Suppressor macrophage (primary cell): ENCODE results near the gene CLDN9.
A peak's percentile ranks its signal among the peaks of the same experiment; 100 is the strongest.
"Not testable (repeated sequence)": the region's sequence is repeated elsewhere in the genome, so short reads cannot be mapped to it uniquely, and the experiment has no call there.

Experiments used
- DNase-seq, 4 experiments: peaks; one replicate each; pipeline ENCODE4 v3.0.0-alpha.2; 2020 to 2022

CLDN9 gene

DNA sequence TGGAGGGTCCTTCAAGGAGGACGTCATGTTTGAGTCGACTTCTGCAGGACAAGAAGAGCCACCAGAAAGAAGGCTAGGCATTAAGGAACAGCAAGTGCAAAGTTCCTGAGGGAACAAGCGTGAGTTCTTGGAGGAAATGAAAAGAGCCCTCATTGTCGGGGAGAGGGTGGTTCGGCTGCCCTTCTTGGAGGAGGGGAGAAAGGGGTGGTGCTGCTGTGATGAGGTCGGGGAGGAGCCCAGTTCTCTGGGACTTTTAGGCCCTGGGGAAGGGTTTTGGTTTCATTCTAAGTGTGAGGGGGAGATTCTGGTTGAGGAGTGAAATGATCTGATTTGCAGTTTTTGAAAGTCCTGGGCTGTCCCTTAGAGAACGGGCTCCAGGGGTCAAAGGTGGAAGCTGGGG, 19.9 kb downstream of the CLDN9 start:
- DNase-seq = peak in 2 of 4 experiments; percentile 29 to 30

GRCh38 chr16:3035289-3035971, 22.7 kb downstream of the CLDN9 start:
- DNase-seq = no peak

GRCh38 chr16:3035972-3036725, 23.4 kb downstream of the CLDN9 start:
- DNase-seq = peak in 1 of 4 experiments; percentile 48

- no peak for DNase-seq
These were observed 24.1 kb downstream of the CLDN9 start, which contains the start of gene BICDL2 for GRCh38 chr16:3036726-3037315. TSS of gene BICDL2 (minus strand) at chr16:3036944. CDS start at chr16:3035496, 1,448 bp downstream.

DNA sequence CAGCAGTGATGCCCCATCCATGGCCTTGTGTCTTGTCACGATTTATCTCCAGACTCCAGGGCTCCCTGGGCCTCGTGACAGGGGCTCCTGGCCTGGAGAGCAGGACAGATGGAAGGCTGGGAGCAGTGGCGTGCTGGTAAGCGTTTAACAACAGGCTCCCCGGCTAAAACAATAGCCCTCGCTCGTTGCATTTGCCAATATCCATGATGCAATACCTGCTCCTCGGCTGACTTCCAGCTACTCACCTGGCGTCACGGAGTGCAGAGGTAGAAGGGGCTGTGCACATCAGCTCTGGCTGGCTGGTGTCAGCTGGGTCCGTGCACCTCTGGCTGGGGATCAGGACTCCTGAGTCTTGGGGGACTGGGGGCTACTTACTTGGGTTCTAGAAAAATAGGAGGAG, 25.5 kb downstream of the CLDN9 start:
- DNase-seq = no peak

DNA sequence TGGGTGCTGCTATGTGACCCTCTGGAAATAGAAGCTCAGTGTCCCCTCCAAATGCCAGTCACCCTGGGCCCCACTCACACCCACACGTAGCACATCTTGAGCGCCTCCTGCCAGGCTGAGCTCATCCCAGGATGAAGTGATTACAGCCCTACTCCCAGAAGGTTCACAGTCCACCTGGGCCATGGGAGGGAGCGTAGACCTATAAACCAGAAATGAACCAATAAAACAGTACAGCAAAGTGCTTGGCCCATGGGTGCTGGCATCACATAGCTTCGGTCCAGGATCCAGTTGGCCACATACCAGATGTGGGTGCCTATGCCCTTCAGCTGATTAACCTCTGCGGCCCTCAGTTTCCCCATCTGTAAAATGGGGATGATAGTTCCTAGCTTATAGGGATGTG, 26.2 kb downstream of the CLDN9 start:
- no peak for DNase-seq

- DNase-seq = no peak
These were observed 29.7 kb downstream of the CLDN9 start for GRCh38 chr16:3042376-3042775.

DNA sequence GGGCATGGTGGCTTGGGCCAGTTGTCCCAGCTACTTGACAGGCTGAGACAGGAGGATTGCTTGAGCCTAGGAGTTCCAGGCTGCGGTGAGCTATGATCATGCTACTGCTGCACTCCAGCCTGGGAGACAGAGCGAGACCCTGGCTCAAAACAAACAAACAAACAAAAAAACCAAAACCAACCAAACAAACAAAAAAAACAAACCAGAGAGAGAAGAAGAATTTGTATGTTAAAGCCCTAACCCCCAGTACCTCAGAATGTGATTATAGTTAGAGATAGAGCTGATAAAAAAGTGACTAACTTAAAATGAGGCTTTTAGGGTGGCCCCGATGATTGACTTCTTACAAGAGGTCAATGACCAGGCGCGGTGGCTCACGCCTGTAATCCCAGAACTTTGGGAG, 32.0 kb downstream of the CLDN9 start:
- no peak for DNase-seq

GRCh38 chr16:3045758-3046640, 33.3 kb downstream of the CLDN9 start, which contains the start of gene MMP25:
TSS of gene MMP25 (plus strand) at chr16:3046561. CDS start at chr16:3046918, 357 bp downstream.
- peak; percentile 59 to 88 (median 79) for DNase-seq

DNA sequence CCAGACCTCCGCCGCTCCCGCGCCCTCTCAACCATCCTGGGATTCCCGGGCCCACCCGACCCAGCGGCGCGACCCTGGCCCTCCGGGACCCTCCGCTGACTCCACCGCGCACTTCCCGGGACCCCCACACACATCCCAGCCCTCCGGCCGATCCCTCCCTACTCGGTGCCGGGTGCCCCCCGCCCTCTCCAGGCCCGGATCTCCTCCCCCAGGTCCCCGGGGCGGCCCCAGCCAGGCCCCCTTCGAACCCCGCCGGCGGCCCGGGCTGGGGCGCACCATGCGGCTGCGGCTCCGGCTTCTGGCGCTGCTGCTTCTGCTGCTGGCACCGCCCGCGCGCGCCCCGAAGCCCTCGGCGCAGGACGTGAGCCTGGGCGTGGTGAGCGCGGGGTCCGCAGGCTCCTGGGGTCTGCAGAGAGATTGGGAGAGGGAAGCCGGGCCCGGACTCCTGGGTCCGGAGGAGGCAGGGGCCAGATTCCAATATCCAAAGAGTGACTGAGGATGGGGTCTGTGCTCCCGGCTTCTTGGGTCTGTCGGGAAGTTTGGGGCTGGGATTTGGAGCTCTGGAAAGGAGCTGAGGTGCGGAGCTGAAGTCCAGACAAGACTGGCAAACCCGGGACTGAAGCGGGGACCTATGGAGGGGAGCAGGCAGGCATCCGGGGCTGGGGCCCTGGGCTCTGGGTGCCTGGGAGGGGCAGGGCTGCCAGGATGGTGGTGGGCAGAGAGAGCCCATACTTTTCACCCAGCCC, 34.1 kb downstream of the CLDN9 start:
- peak in 1 of 4 experiments; percentile 49 for DNase-seq

- DNase-seq = no peak
These were observed 34.6 kb downstream of the CLDN9 start for GRCh38 chr16:3047387-3047720.

DNA sequence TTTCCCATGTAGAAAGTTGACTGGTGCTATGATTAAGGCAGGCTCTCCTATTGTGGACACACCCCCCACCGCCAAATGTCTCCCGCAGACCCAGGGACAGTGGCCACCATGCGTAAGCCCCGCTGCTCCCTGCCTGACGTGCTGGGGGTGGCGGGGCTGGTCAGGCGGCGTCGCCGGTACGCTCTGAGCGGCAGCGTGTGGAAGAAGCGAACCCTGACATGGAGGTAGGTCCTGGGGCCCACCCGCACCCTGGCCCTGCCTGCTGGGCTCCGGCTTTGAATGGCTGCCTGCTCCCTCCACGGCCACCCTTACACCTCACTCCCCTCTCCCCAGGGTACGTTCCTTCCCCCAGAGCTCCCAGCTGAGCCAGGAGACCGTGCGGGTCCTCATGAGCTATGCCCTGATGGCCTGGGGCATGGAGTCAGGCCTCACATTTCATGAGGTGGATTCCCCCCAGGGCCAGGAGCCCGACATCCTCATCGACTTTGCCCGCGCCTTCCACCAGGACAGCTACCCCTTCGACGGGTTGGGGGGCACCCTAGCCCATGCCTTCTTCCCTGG, 37.3 kb downstream of the CLDN9 start:
- DNase-seq = no peak

DNA sequence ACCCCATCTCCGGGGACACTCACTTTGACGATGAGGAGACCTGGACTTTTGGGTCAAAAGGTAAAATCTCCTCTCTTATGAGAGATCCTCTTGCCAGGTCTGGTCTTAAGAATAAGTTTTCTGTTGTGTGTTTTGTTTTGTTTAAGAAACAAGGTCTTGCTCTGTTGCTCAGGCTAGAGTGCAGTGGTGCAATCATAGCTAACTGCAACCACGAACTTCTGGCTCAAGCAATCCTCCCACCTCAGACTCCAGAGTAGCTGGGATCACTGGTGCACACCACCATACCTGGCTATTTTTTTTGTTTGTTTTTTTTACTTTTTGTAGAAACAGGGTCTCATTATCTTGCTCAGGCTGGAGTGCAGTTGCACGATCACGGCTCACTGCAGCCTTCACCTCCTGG, 37.8 kb downstream of the CLDN9 start:
- no peak for DNase-seq

- no peak for DNase-seq
These were observed 38.3 kb downstream of the CLDN9 start for GRCh38 chr16:3051009-3051408.

DNA sequence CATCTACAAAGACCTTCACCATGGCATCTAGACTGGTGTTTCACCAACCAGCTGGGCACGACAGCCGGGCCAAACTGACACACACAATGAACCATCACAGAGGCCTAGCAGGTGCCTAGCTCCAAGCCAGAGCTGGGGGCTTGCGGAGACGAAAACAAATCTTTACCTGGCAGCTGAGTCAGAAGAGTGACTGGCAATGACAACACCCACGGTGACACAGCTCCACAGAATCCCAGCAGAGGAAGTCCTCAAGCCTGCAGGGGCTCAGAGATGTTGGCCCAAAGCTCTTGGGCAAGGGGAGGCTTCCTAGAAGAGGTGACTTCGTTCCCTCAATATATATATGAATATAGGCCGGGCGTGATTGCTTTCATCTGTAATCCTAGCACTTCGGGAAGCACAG, 38.8 kb downstream of the CLDN9 start:
- DNase-seq = peak in 2 of 4 experiments; percentile 52 to 53

DNA sequence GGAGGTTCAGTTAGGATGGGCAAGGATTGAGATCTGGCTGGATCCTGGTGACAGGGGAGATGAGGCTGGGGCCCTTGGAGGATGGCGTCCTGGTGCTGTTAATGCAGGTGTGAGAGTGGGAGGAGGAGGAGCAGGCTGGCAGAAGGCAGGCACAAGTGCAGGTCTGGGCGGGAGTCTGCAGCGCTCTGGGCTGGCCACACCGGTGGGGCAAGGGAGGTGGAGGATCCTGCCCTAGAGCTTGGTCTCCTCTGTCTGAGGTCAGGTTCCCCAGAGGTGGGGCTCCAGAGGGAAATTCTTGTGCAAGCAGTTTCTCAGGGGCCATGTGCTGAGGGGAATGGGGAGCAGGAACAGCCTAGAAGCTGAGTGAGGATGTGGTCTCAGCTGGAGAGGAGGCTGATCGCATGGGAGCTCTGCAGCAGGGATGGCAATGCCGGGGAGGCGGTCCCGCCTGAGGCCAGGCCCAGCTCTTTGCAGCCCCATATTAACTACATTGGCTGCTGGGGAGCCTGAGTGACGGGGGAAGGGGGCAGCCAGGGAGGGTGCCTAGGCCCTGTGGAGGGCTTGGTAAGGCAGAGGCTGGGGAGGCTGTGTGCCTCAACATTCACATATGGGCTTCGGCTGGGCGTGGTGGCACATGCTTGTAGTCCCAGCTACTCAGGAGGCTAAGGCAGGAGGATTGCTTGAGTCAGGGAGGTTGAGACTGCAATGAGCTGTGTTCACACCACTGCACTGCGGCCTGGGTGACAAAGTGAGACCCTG, 40.0 kb downstream of the CLDN9 start:
- DNase-seq = not testable (repeated sequence)

DNA sequence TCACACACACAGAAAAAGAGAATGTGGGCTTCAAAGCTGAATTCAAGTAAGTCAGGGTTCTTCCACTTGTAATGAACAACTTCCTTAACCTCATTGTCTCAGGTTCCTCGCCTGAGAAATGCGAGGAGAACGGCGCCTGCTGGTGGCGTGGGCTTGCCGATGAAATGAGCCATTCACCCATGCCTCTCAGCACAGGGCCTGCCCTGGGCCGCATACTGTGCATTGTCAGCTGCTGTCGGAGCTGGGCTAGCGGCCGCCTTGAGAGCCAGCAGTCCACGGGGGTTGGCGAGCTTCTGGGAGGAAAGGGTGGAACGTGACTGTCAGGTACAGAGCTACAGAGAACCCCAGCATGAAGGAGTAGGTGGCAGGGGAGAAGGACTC, 40.6 kb downstream of the CLDN9 start:
- peak in 1 of 4 experiments; percentile 36 for DNase-seq

DNA sequence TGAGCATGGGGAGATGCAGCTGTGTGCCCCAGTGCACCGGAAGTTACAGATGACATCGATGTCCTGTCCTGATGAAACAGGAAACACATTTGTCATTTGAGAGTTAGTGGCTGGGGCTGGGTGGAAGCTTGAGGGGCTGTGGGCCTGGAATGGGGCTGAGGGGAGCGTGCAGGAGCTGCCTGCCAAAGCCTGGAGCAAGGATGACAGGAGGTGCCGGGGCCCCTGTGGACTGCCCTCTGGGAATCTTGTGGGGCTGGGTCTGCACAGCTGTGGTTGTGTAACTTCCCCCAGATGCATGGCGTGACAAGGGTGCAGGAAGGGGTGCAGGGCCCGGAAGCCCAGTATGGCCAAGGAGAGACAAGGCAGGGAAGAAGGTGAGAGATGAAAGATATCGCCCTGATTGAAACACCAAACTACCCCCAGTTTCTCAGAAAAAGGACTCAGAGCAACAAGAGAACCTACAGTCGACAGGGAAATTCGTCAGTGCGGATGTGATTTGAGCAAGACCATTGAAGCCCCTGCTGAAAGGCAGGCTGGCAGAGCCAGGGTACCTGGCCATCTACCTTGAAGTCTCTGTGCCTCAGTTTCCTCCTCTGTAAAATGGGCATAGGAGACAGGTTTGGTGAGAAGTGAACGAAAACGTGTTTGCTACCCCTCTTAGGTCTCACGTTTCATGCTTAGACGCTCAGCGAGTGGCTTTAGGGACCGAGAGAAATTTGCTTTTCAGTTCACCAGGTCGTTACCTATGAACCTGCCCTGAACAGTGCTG, 42.4 kb downstream of the CLDN9 start:
- peak in 1 of 4 experiments; percentile 29 for DNase-seq

GRCh38 chr16:3055734-3056115, 43.0 kb downstream of the CLDN9 start:
- not testable (repeated sequence) for DNase-seq
